ENCODE measurements around the gene IRS1.

Gene IRS1

DNA sequence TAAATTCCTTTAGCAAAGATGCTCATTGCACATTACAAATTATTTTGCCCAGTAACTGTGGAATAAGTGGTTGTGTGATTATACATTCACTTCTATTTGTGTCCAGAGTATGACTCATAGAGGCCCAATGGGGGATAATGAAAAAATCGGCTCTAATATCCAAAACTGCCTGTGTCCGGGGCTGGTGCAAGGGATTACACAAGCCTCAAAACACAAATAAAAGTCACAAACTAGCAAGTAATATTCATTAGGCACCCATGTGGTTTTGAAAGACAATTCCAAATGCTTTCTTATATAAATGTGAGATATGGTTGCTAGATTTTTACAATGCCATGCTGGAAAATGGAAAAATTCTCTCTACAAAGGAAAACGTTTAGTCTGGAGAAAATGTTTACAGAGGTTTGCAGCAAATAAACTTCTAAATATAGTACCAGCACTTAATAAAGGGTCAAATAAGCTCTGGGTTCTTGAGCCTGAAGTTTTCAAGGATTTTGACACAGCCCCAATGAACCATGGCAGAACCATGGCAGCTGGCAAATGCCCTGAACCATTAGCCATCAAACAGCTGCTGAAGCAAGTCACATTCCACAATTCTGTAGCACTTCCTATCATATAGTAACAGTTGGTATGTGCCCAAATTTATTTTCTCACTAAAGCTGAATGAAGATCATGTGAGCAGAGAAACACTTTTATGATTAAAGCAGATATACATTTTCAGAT, 40.5 kb downstream of the IRS1 start:
- DNase-seq (ENCODE audit: low read depth), result peak; percentile 78

DNA sequence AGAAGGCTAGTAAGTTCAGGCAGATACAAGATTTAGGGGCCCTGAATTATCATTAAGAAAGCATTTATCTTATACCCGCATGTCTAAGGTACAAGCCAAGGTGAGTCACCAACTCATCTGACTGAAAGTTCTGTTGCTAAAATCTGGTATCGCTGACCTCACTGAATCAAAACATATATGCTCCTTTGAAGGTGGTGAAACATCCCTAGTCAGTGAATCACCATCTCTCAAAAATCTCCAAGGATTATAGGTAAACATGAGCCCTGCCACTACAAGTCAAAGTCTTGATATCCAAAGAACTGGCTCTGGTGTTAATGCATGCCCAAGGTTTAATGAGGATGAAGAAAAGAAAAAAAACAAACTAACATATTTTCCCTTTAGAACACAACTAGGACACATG, 43.5 kb downstream of the IRS1 start:
- DNase-seq (ENCODE audit: low read depth), result peak; percentile 48

DNA sequence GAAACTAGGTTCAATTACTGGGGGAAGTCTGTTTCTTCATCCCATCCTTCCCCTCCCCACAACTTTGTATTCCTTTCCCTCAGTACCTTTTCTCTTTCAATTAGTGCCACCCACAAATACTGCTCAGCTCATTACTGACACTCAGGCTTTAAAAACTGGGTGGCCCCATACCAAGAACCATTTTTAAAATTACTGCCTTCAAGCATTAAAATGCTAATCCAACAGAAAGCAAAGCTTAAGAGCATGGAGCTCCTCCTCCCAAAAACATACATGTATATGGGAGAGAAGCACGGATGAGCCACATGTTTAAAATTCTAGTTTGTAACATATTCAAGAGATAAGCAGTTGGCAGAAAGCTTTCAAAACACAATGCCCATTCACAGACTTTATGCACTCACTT, 44.0 kb downstream of the IRS1 start:
- DNase-seq (ENCODE audit: low read depth), result no peak

DNA sequence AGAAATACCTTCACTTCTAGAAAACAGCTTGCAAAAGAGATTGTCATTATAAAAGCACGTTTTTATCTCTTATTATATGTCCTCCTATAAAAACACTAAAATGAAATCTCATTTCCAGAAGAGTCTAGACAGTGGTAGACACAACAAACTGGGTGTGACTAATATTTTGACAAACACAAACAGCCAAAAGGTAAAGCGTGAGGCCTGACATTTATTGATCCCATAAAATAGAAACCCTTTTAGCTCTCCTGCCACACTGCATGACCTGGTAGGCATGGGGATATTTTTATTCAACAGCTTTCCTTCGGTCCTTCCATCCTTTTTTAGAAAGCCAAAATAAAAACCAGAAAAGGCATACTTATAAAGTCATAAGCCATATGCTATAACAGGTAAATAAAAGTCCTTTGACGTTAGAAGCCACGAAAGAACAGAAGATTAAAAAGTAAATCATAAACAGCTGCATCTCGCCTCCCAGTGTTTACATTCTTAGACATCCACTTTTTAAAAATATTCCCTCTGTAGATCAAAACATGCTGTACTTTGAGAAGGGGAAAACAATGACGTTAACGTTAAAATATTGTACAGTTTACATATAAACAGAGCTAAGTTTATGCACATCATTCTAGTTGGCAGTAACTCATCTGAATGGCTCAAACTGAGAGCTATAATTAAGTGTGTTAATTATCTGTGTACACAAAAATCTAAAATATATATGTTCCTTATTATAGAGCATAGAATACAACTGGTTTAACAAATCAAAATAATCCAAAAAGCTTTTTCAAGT, 44.6 kb downstream of the IRS1 start:
- DNase-seq (ENCODE audit: low read depth), result peak; percentile 59

DNA sequence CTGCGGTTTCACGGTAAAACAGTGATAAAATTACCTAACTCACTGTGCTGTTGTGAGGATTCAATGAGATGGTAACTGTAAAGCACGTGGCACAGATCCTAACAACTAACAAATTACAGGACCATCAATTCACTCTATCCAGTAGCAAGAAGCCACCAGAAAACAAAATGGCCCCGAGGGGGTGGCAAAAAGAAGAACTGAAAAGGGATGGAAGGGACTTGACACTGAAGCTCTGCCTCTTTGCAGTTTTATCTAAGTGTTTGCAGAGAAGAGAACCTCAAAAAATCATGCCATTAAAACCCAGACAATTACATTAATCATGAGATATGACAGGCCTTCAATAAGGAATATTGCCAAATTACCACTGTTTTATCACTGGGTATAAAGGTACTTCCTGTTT, 46.7 kb downstream of the IRS1 start:
- no peak for DNase-seq (ENCODE audit: low read depth)

DNA sequence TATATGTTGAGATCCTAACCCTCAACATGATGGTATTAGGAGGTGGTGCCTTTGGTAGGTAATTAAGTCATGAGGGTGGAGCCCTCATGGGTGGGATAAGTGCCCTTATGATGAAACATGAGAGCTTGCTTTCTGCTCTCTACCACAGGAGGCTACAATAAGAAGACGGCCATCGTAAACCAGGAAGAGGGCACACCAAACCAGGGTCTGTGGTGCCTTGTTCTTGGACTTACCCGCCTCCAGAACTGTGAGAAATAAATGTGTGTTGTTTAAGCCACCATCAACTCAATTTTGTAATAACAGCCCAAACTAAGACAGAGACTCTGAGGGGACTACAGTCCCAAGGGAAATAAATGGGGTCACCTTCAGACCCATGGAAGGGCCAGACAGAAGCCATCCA, 52.3 kb downstream of the IRS1 start:
- DNase-seq (ENCODE audit: low read depth), result no peak

DNA sequence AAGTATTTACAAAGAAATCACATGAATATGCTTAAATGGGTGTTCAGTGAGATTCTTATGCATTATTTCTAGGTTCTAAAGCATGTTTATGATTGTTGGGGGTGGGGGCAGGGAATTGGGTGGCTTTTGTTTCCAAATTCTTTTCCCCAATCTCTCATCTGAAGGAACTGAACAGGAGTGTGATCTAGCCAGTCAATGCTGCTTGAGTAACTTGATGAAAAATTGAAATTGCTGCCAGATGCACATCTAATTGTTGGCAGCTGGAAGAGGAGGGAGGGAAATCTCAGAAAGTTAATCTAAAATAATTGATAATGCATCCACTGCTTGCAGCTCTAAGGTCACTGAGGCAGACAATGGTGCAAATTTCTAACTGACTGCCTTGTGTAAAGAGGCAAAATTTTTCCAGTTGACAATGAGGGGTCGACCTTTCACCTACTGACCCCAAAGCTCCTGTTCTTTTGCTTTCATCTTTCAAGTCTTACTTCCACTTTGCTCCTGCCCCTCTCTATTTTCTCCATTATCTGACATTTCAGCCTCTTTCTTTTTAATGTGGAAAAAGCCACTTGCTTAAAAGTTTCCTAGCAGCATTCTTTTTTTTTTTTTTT, 53.3 kb downstream of the IRS1 start:
- no peak for DNase-seq (ENCODE audit: low read depth)

DNA sequence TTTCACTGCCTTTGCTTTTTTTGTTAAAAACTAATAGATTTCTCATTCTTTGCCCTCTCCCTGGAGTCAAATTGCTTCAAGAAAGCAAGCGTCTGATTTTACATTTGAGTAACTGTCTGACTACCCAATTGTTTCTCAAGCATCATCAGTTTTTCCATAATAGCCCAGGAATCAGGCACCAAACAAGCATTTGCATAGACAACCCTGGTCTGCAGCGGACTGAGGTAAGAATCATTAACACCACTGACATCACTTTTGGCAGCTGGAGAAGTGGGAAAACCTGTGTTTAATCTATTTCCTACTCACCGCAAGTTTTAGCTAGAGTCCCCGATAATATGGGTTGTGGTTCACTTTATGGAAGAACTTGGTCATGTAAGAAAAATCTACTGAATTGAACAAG, 55.7 kb downstream of the IRS1 start:
- DNase-seq (ENCODE audit: low read depth), result no peak

DNA sequence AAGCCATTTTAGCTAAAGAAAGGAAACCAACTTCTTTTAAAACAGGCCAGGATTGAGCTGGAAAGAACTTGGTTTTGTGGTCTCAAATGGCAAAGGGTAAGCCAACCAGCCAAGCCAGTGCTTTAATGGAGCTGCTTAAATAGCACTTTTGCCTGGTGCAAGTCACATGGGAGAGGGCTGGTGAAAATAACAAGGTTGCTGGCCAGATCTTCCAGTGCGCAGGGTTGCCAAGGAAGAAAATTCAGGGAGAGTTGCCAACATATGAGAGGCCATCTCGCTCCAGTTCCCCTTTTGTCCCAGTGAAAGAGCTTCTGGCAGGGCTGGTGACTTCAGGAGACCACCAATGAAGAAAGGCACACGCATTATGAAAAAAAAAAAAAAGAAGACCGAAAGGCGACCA, 57.3 kb downstream of the IRS1 start:
- DNase-seq (ENCODE audit: low read depth), result no peak

DNA sequence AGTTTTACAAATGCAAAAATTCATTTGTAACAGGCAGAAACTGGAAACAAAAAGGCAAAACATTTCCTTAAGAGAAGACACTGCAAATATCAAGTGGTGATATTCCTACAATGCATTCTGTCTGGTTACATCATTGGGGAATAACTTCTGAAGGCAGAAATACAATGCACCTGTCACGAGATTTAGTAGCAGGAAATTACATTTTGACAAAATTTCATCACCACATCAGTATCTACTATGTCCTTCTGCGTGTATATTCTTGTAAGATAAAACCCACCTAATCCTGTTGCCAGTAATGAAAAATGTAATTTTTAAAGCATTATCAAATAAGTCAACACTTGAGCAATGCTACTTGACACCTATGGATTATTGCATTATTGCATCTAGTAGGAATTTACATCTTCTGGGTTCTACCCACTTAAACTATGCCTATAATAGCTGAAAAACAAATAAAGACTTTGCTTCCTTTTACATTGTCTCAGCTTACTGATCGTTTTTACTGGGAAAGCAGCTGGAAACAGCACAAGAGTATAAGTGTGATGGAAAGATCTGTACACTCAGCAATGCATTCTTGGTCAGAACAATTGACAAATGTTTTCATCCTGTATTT, 59.5 kb downstream of the IRS1 start:
- no peak for DNase-seq (ENCODE audit: low read depth)

DNA sequence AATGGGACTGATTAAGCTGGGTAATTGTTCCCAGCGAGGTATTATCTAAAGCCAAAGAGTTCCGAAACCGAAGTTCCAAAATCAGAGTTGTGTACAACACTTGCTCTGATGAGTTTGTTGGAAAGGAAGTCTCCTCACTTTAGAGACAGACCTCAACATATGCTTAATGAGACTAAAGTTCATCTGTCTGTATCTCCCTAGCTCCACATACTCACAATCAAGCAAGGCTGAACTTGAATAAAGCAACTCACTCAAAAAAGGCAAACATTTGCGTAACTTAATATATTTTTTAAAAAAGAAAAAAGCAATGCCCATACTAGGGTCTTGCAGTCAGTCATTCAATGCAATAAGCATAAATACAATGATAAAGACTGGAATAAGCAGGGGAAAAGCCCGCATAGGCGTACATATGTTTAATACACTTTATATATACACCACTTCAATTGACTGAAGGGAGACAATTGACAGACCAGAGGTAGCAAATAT, 60.0 kb downstream of the IRS1 start:
- no peak for DNase-seq (ENCODE audit: low read depth)

DNA sequence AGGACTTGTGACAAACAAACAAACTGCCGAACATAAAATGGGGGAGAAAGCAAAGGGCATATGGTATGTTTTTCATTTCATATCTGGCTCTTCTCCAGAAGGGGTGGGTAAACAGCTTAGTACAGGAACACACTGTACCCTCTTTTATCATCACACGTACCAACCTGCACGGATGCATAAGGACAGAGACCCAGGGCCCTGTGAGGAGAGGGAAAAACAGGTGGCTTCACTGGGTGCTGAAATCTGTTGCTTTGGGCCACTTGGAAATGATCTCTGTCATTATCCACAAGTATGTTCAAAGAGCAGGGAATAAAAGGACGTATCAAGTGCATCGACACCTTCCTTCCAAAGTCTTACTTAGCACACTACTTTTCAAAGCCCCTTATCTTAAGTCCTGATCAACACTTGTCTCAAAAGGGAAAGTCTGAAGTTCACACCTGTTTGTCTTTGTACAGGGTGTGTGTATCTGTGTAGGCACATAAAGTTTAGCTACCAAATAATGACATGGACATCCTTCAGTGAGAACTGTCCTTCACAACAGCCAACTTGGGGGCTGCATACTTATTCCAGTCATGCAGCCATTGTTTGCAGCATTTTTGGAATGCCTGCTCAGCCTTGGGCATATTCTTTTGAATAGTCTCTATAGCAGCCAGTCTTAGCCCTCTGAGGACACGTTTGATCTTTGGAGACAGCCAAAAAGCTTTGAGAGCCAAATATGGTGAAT, 60.6 kb downstream of the IRS1 start:
- peak; percentile 27 for DNase-seq (ENCODE audit: low read depth)

DNA sequence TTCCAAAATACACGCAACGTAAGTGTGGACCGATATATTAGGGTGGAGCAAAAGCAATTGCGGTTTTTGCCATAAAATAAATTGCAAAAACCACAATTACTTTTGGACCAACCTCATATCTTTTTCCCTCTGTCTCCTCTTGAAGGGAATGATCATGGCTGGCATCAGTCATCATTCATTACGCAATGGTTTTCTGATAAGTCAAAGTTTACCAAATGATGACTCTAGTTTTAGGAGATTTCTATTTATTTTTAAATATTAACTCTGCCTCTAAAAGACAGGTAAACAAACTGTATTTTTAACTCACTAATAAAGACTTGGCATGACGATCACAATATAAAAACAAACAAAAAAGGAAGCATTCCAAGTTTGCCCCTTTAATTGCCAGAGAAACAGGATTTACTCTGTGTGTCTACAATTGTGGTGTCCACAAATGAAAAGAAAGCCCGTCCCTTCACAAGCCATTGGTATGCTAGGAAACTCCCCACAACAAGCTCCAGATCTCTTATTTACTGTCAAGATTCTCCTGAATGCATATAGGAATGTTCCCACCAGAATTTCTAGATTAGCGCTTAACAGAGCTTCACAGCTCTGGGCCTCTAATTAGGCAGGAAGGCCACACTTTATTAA, 61.3 kb downstream of the IRS1 start:
- DNase-seq (ENCODE audit: low read depth), result no peak

DNA sequence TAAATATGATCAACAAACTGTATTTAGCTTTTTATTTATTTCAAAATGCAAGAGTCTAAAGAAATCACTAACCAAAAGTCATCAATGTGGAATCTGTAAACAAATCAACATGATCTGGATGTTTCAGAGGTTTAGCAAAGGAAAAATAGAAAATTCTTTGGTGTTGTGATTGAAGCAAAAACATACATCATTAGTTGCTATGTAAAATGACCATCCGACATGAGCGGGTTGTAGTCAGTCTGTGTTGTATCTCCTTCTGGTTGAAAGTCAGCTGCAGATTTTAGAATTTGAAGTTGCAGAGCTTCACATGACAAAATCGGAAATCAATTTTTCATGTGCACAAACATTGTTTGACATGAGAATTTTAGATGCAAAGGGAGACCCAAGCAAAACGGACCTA, 63.2 kb downstream of the IRS1 start:
- DNase-seq (ENCODE audit: low read depth), result no peak

DNA sequence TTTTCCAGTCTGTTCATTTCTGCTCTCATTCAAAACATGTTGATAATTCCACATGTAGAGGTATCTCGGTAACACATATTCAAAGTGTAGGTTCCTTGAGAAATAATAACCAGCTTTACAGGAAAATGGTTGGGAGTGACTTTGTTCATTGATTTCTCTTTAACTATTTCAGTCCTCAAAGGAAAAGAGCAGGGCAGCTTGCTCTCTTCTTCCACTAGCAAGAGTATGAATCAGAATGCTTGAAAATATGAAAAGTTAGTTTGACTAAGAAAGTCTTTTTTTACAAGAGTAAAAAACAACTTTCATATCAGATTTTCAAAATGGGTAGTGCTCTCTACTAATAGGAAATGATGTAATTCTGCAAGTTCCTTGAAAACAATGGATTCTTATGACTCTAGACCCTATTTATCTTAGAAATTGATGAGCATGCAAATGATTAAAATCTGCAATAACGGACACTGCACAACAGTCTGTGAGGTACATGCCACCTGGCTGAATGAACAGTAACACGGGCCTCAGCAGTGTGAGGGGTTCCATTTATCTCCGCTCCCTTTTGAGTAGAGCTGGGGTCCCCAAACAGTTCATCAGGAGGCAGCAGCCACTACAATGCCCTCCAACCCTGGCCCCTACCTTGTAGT, 65.6 kb downstream of the IRS1 start:
- DNase-seq (ENCODE audit: low read depth), result no peak

DNA sequence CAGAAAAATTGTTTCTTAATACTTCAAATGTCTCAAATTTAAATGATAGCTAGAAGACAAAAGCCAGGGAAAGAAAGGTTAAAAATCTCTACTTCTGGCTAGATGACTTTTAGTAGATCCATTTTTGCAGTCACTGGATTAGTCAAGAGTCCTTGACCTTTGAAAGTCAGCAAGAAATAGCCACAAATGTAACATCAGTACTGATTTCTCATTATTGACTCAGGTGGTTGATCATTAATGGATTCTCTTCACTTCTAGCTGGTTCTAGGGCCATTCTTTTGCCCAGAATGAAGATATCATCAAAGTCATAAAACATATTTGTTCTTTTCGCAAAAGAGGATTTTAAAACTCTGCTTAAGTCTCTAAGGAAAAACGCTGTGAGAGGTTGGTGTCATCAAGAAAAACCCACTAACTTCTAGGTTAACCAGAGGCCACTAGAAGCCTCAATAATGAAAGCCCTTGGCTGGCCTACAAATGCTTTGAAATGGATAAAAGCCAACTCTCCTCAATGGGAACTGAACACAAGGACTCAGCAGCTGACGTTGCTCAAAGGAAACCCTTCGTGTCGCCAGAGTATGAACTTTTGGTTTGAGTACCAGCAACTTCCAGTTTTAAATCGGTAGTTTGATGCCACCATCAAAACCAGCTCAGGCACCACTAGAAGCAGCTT, 66.3 kb downstream of the IRS1 start:
- no peak for DNase-seq (ENCODE audit: low read depth)

DNA sequence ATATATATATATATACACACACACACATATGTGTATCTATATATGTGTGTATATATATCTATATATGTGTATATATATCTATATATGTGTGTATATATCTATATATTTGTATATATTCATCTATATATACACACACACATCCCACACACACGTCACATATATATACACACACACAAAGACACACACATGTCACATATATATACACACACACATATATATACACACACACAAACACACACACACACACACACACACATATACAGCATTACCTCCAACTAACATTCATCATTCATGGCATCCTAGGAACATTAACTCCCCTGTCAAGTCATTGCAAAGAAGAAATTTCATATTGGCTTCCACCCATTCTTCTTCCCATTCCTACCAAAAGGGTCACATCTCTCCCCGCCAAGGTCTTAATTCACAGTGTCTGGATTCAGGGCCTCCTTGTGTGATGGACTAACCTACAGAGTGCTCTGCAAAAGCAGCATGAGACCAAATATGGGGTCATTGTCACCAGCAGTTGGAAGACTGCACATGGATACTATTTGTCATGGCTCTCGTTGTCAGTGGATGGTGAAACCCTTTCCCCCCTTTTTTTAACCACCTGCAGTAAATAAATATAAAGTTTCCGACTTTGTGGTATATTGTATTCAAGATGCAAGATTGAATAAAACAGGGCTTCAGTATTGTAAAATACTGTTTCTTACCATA, 67.0 kb downstream of the IRS1 start:
- no peak for DNase-seq (ENCODE audit: low read depth)

DNA sequence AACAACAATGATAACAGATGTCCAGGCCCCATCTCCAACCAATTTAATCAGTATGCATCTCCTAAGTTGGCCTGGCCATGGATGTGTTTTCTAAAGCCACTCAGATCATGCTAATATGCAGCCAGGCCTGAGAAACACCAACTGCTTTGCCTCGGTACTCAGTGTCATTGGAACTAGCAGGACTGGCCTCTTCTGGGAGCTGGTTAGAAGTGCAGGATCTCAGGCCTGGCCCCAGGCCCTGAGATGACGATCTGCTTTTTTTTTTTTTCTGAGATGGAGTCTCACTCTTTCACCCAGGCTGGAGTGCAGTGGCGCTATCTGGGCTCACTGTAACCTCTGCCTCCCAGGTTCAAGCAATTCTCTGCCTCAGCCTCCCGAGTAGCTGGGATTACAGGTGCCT, 69.1 kb downstream of the IRS1 start:
- peak; percentile 57 for DNase-seq (ENCODE audit: low read depth)

DNA sequence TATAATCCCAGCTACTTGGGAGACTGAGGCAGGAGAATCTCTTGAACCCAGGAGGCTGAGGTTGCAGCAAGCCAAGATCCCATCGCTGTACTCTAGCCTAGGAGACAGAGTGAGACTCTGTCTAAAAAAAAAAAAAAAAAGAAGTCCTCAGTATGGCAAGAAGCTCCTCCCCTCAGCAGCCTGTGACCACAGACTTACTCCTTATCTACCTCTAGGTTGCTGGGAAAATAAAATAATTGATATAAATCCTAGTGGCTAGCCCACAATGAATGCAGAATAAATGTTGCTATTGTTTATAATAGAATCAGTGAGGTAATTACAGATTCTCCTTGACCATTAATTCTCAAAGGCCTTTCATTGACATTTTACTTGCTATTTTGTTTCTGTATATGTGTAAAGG, 70.6 kb downstream of the IRS1 start:
- DNase-seq (ENCODE audit: low read depth), result no peak

DNA sequence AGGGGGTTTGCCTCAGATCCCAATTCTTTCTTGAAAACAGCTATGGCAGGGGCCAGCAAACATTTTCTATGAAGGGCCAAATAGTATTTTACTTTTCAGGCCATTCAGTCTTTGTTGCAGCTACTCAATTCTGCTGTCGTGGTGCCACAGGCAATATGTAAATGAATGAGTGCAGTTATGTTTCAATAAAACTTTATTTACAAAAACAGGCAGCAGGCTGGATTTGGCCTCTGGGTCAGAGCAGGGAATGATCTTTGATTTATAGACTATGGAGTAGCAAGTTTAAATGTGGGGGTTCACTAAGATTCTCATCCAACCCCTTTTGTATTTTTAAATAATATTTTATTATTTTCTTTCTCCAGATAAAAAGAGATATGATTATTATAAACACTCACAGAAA, 72.4 kb downstream of the IRS1 start:
- no peak for DNase-seq (ENCODE audit: low read depth)

Data from EH (cell line).